ENCODE results near the gene FRMD4B.
"Not testable (repeated sequence)": the region's sequence is repeated elsewhere in the genome, so short reads cannot be mapped to it uniquely, and the experiment has no call there.

Gene FRMD4B

DNA sequence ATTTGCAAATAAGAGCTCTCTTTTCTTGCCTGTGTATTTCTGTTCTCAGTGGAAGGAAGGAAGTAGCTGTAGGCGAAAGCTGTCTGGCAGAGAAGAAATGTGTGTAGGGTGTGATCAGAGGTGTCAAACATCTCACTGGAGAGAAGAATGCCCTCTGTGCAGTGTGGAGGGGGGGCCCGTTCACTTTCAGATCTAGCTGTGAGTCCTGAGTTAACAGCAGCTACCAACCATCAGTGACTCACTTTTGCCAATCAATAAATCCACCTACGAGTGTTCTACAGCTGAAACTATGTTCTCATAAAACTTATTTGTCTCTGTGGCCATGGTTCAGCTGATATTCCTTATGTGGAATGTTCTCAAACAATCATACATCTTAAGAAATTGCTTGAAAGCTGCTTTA, 103.7 kb downstream of the FRMD4B start:
- peak; percentile 24 for DNase-seq

- not testable (repeated sequence) for DNase-seq
Observed at GRCh38 chr3:69277403-69277802, 108.5 kb downstream of the FRMD4B start.

- no peak for DNase-seq
Observed at GRCh38 chr3:69276884-69277283, 109.0 kb downstream of the FRMD4B start.

- not testable (repeated sequence) for DNase-seq
Observed at GRCh38 chr3:69276191-69276590, 109.7 kb downstream of the FRMD4B start.

DNA sequence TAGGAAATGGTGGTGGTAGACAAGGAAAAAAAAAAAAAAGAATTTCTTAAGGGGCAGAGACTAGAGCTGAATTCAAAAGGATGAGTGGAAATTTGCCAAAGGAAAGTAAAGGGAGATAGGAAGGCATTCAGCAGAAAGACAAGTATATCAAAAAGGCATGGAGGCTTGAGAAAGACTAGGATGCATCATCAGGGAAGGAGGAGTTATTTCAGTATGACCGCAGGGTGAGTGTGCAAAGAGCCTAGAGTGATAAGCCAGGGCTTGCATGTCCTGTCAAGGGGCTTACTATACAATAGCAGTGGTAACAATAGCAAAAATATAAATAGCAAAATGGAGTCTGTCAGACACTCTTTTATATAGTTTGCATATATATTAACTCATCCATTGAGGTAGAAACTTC, 112.0 kb downstream of the FRMD4B start:
- no peak for DNase-seq

- no peak for DNase-seq
Observed at GRCh38 chr3:69272556-69272955, 113.3 kb downstream of the FRMD4B start.

GRCh38 chr3:69271098-69271497, 114.8 kb downstream of the FRMD4B start:
- DNase-seq: no peak

DNA sequence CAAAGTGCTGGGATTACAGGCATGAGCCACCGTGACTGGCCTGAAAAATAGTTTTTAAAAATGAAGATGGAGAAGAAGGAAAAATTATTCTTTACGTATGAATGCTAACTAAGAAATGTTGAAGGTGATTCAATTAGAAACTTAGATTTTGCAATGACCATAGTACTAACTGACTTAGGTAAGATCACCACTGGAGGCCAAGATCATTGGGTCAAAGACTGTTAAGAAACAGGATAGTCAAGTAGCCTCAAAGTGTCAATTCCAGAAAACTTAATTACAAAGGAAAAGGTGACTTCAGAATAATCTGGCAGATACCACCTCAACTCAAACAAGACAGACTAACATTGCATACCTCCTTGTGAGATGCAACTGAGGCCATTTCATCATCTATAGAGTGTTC, 119.3 kb downstream of the FRMD4B start:
- DNase-seq: no peak

- DNase-seq: not testable (repeated sequence)
Observed at GRCh38 chr3:69266071-69266470, 119.8 kb downstream of the FRMD4B start.

- DNase-seq: not testable (repeated sequence)
Observed at GRCh38 chr3:69260843-69261405, 125.0 kb downstream of the FRMD4B start.

GRCh38 chr3:69260216-69260787, 125.6 kb downstream of the FRMD4B start:
- DNase-seq: no peak

GRCh38 chr3:69259125-69259524, 126.8 kb downstream of the FRMD4B start:
- no peak for DNase-seq

GRCh38 chr3:69255928-69256327, 130.0 kb downstream of the FRMD4B start:
- DNase-seq: no peak

DNA sequence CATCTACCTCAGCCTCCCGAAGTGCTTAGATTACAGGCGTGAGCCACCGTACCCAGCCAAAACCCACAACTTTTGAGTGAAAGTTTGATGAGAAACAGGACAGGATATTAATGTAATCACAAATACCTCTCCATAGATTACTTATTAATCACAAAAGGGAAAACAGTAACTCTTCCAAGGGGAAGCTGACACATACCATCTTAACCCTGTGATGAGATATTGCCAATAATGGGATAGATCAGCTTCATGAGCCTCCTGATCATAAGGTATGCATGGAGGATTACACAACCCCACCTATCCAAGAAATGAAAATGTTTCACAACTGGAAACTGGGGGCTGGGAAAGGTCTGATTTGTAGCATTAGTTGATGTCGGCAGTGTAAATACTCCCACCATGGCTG, 131.5 kb downstream of the FRMD4B start:
- no peak for DNase-seq

GRCh38 chr3:69252631-69253030, 133.3 kb downstream of the FRMD4B start:
- DNase-seq: no peak

- DNase-seq: no peak
Observed at GRCh38 chr3:69252141-69252540, 133.7 kb downstream of the FRMD4B start.

- no peak for DNase-seq
Observed at GRCh38 chr3:69251078-69251805, 134.6 kb downstream of the FRMD4B start.

DNA sequence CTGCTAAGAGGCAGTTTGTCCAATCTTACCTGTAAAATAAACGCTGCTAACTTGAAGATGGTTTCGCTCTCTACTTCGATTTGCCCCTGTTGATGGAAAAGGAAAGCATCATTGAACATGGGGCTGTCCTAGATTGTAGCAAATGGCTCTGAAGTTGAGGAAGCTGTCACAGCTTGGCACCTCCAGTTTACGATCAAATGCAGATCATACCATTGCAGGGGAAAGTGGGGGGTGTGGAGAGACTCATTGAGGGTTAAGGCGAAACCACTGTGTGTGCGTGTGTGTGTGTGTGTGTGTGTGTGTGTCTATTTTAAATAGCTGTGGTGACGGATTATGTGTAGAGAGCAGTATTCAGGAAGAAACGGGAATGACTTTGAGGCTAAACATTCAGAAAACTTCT, 135.9 kb downstream of the FRMD4B start:
- no peak for DNase-seq

- DNase-seq: no peak
Observed at GRCh38 chr3:69249001-69249400, 136.9 kb downstream of the FRMD4B start.

- no peak for DNase-seq
Observed at GRCh38 chr3:69248436-69248835, 137.5 kb downstream of the FRMD4B start.

- no peak for DNase-seq
Observed at GRCh38 chr3:69246612-69247011, 139.3 kb downstream of the FRMD4B start.

GRCh38 chr3:69244039-69244438, 141.8 kb downstream of the FRMD4B start:
- DNase-seq: no peak

DNA sequence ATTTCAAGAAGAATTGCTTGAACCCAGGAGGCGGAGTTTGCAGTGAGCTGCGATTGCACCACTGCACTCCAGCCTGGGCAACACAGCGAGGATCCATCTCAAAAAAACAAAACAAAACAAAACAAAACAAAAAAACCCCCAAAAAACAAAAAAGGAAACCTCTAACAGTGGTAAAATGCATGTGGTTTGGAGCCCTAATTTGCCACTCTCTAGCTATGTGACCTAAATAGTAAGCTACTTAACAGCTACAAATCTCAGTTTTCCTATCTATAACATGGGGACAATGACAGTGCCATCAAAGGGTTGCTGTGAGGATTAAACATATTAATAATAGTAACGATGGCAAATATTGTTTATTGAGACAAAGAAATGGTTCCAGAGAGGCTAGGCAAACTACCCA, 144.1 kb downstream of the FRMD4B start:
- no peak for DNase-seq
